ENCODE data around the gene SRPK2.
A peak's percentile ranks its signal among the peaks of the same experiment; 100 is the strongest.

The SRPK2 gene

GRCh38 chr7:105098863-105099515 lies 289.7 kb downstream of the SRPK2 start:
- peak; percentile 23 for DNase-seq (ENCODE audit: low read depth, low spot score)

- no peak for DNase-seq (ENCODE audit: low read depth, low spot score)
These were observed 291.1 kb downstream of the SRPK2 start for GRCh38 chr7:105097619-105098018.

- no peak for DNase-seq (ENCODE audit: low read depth, low spot score)
These were observed 292.4 kb downstream of the SRPK2 start for GRCh38 chr7:105096306-105096705.

GRCh38 chr7:105094966-105095365 lies 293.8 kb downstream of the SRPK2 start:
- no peak for DNase-seq (ENCODE audit: low read depth, low spot score)

GRCh38 chr7:105088456-105088855 lies 300.3 kb downstream of the SRPK2 start:
- no peak for DNase-seq (ENCODE audit: low read depth, low spot score)

GRCh38 chr7:105087981-105088380 lies 300.7 kb downstream of the SRPK2 start:
- no peak for DNase-seq (ENCODE audit: low read depth, low spot score)

GRCh38 chr7:105086850-105087249 lies 301.9 kb downstream of the SRPK2 start:
- no peak for DNase-seq (ENCODE audit: low read depth, low spot score)

GRCh38 chr7:105084581-105084980 lies 304.1 kb downstream of the SRPK2 start:
- DNase-seq (ENCODE audit: low read depth, low spot score), result no peak

GRCh38 chr7:105079348-105079747 lies 309.4 kb downstream of the SRPK2 start:
- no peak for DNase-seq (ENCODE audit: low read depth, low spot score)

GRCh38 chr7:105073143-105073542 lies 315.6 kb downstream of the SRPK2 start:
- DNase-seq (ENCODE audit: low read depth, low spot score), result no peak

GRCh38 chr7:105068886-105069285 lies 319.8 kb downstream of the SRPK2 start:
- DNase-seq (ENCODE audit: low read depth, low spot score), result no peak

- no peak for DNase-seq (ENCODE audit: low read depth, low spot score)
These were observed 321.0 kb downstream of the SRPK2 start for GRCh38 chr7:105067691-105068090.

All from astrocyte of the hippocampus (primary cell).